ENCODE results near the gene USP25. TPM values are rescaled to one million over a fixed set of nuclear protein-coding genes. Genes with fewer than 3 reads are reported as not detected.

Gene USP25
- polyA plus RNA-seq, 1 experiment = 11.1 TPM

DNA sequence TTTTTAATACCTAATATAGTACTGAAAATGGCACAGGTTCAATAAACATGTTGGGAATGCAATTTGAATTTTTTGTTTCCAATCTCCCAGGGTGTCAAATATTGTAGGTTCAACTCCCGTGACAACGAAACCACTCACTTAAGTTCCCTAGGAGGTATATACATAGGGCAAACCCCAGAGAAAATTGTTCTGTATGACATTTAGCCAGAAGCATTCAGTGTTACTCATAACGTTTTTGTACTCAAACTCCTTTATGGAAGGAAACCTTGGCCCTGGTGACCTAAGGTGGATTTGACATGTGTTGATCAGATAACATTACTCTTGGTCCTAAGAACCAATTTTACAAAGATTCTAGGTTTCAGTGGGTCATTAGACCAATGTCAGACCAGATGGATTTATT is 110.6 kb downstream of the USP25 start:
- CTCF ChIA-PET = no interaction called here
- no peak overlapping the region for H3K4me3 ChIP-seq (ENCODE audit: low read depth, low read length)

DNA sequence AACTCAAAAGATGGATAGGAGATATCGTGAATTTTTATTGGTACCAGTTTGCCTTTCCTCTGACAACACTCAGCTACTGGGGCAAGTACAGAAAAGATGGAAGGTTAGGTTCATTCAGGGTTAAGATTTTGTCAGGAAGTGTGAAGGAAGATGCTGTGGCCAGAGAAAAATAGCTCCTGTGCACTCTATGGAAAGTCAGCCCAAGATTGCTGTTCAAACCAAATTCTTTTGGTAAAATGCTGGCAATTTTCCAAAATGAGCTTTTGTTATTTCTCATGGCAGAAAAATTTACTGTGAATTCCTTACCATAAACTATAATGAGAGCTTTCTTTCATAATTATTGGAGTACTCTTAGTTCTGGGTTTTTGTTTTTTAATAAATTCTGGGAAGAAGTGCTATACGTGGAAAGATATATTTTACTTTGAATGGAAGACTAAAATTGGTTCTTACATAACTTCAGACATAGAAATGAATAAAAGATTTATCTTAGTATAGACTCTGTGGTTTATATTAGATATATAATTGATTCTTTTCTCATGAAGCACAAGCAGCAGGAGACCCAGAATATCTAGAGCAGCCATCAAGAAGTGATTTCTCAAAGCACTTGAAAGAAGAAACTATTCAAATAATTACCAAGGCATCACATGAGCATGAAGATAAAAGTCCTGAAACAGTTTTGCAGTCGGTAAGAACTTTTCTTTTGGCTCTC is 112.2 kb downstream of the USP25 start:
- ChIA-PET POLR2A (no interaction called here), CTCF (interaction anchor here (1.1 kb wide), 1 partner anchor 14 kb away, joined by 6 read pairs; no protein-coding TSS in a partner anchor)
- Histone ChIP-seq H3K4me3 (ENCODE audit: low read depth, low read length) (no peak overlapping the region), H3K36me3 (ENCODE audit: control insufficient read depth, insufficient read depth, low read length) (no peaks in the 10 kb centered on the region), H3K27me3 (ENCODE audit: control insufficient read depth, insufficient read depth, low read length) (no peaks in the 10 kb centered on the region)
- no peak for DNase-seq (ENCODE audit: low read depth)
- TF ChIP-seq, protein P1, sequence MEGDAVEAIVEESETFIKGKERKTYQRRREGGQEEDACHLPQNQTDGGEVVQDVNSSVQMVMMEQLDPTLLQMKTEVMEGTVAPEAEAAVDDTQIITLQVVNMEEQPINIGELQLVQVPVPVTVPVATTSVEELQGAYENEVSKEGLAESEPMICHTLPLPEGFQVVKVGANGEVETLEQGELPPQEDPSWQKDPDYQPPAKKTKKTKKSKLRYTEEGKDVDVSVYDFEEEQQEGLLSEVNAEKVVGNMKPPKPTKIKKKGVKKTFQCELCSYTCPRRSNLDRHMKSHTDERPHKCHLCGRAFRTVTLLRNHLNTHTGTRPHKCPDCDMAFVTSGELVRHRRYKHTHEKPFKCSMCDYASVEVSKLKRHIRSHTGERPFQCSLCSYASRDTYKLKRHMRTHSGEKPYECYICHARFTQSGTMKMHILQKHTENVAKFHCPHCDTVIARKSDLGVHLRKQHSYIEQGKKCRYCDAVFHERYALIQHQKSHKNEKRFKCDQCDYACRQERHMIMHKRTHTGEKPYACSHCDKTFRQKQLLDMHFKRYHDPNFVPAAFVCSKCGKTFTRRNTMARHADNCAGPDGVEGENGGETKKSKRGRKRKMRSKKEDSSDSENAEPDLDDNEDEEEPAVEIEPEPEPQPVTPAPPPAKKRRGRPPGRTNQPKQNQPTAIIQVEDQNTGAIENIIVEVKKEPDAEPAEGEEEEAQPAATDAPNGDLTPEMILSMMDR (IDR thresholded peaks at IDR 0.05; ENCODE audit: insufficient read depth, low read depth, low read length) = no peak

More for the DNA sequence above, 110.6 kb downstream of the USP25 start:
- DNase-seq (ENCODE audit: low read depth) = no peak
- TF ChIP-seq, protein P1 (IDR thresholded peaks at IDR 0.05; ENCODE audit: insufficient read depth, low read depth, low read length) = no peak
- POLR2A ChIA-PET = no interaction called here
- H3K27me3 ChIP-seq (ENCODE audit: control insufficient read depth, insufficient read depth, low read length) = no peaks in the 10 kb centered on the region
- H3K36me3 ChIP-seq (ENCODE audit: control insufficient read depth, insufficient read depth, low read length) = no peaks in the 10 kb centered on the region

DNA sequence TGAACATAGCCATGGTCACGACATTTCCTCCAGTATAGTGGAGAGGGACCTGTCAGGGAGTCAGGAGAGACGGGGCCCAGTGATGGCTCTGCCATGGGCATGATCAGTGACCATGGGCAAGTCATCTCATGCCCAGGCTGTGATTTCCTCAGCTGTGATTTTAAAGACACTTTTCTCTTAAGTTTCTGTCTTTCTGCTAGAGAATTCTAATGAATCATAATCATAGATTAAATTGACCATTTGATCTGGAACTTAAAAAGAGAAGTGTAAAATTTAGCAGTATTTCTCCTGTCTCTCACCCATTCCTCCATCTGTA is 112.7 kb downstream of the USP25 start:
- H3K4me3 ChIP-seq (ENCODE audit: low read depth, low read length) = no peak overlapping the region
- H3K36me3 ChIP-seq (ENCODE audit: control insufficient read depth, insufficient read depth, low read length) = no peaks in the 10 kb centered on the region
- H3K27me3 ChIP-seq (ENCODE audit: control insufficient read depth, insufficient read depth, low read length) = no peaks in the 10 kb centered on the region
- DNase-seq (ENCODE audit: low read depth) = no peak
- ChIA-PET POLR2A (no interaction called here), CTCF (no interaction called here)
- TF ChIP-seq, protein P1 (IDR thresholded peaks at IDR 0.05; ENCODE audit: insufficient read depth, low read depth, low read length) = no peak

DNA sequence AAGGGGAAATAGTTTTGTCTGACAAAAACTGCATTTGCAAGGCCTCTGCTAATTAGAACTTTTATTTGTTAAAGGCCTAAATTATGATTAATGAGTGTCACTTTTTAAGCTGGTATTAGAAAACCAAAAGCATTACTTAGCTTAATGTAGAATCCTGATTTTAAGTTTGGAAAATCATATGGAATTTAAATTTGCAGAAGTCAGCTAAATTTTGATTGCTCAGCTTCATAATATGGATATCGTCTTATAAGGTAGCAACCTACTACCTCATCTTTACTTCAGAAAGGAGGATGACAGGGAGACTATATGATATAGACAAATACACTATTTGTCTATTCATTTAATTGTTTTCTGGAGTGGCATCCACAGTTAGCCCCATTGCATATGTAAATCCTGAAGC is 114.0 kb downstream of the USP25 start:
- POLR2A ChIA-PET = no interaction called here
- Histone ChIP-seq H3K4me3 (ENCODE audit: low read depth, low read length) (no peak overlapping the region), H3K27me3 (ENCODE audit: control insufficient read depth, insufficient read depth, low read length) (no peaks in the 10 kb centered on the region), H3K36me3 (ENCODE audit: control insufficient read depth, insufficient read depth, low read length) (no peaks in the 10 kb centered on the region)
- CTCF ChIA-PET = no interaction called here
- no peak for DNase-seq (ENCODE audit: low read depth)
- TF ChIP-seq, protein P1 (IDR thresholded peaks at IDR 0.05; ENCODE audit: insufficient read depth, low read depth, low read length) = no peak

DNA sequence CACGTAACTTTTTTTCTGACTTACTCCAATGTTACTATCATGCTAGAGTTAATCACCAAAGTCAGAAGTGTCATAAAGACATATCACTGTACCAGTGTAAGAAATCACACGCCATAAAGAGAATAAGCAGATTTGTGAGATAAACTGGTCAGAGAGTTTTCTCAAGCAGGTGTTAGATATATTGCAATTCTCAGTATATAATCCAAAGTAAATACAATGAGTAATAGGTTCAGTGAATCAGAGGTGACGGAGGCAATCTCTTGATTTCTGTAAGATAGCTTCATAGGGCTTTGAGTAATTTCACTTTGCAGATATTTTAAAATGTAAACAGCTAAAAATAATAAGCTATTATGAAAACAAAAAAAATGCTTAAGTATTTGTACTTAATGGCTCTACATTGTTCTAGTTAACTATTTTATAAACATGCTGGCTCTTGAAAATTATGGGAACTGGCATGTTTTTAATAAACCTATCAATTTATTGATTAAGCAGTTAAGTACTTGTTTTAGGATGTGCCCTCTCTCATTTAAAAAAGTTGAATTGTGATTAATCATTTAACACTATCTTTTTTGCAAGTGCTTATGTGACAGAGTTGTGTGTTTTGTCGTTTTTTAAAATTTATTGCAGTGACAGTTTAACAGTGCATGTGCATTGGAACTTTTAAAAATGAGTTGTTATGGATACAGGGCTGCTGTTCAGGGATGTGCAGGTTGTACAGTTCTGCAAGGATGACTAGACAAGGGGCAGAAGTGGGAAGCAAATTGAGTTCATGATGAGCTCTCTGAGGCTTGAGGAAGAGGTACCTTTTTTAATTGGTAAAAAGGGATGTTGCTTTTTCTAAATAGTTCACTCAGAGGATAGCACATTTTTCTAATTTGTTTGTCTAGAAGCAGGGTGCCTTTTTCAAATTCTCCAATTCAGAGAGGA is 119.1 kb downstream of the USP25 start:
- ChIA-PET CTCF (interaction anchor here (0.7 to 1.8 kb wide), 2 partner anchors 11 to 14 kb away, joined by 3 read pairs; no protein-coding TSS in a partner anchor), POLR2A (no interaction called here)
- no peaks in the 10 kb centered on the region for H3K36me3 ChIP-seq (ENCODE audit: control insufficient read depth, insufficient read depth, low read length)
- TF ChIP-seq, protein P1 (IDR thresholded peaks at IDR 0.05; ENCODE audit: insufficient read depth, low read depth, low read length) = no peak
- DNase-seq (ENCODE audit: low read depth) = no peak
- H3K4me3 ChIP-seq (ENCODE audit: low read depth, low read length) = no peak overlapping the region
- no peaks in the 10 kb centered on the region for H3K27me3 ChIP-seq (ENCODE audit: control insufficient read depth, insufficient read depth, low read length)

All from BJ (cell line).